ENCODE results near the gene GLCE. TPM values are rescaled to one million over a fixed set of nuclear protein-coding genes. Genes with fewer than 3 reads are reported as not detected.

The GLCE gene
- total RNA-seq, 2 donors from 2014 or later = 3.9 to 4.2 TPM

Other genes with a start within 250 kb of the GLCE start
- 1 to 10 TPM in 1 of 2 donors, under 1 TPM in 1; 0.58 to 2.0 TPM for gene SPESP1, start 230.1 kb upstream of the GLCE start, total RNA-seq
- not detected for gene NOX5, start 145.9 kb upstream of the GLCE start, total RNA-seq
- under 1 TPM in 1 of 2 donors, not detected in 1; 0.07 TPM for gene PAQR5, start 138.3 kb downstream of the GLCE start, total RNA-seq